NCI-H1436 treated with DMSO at 0.1 percent for 48 hours (cell line): ENCODE measurements around the gene GRHL3.

Source experiments
- DNase-seq: peaks from one replicate; lab custom pipeline; 2025; lab: John Stamatoyannopoulos, UW

GRHL3 gene

GRCh38 chr1:24317956-24318614 lies 1.1 kb upstream of the GRHL3 start:
- no peak for DNase-seq

DNA sequence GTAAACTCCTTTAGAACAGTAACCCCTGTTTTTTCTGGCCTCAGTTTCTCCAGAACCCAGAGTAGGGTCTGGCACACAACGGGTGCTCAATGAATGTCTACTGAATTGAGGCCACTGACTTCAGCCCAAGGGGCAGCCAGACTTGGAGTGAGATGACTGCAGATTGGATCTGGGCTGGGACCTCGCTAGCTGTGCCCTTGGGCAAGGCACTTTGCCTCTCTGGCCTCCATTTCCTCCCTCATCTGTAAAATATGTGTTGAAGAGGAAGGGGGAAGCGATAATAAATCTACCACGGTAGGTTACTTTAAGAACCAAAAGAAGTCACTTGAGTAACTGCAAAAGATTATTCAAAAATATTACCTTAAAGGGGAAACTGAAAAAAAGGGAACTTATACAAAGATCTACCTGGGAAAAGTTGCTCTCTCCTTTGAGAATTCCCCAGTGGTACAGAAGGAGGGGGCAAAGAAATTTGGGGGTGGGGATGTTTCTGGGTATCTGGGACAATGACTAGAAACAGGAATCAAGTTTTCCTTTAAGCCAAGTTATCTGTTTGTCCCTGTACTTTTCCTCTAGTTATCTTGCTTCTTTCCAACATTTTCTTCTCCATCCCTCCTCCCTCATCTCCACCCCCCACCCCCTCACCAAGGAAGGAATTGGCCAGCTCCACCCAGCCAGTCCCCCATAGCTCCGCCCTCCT lies 394 bp upstream of the GRHL3 start:
- no peak for DNase-seq

DNA sequence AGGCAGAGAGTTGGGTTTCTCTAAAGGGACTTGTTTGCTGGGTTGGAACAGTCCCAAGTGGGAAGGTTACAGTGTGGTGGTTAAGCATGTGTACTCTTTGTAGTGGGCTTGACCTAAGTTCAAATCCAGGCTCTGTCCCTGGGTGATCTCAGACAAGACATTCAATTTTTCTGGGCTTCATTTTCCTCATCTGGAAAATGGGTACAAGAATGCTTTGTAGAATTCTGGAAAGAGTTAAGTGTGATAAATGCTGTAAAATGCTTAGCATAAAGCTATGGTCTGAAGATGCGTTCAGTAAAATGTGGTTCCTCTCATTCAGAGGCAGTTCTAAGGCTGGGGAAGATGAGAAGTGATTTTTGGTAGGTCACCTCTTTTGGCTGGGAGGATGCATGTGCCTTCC lies 805 bp downstream of the GRHL3 start:
- no peak for DNase-seq

DNA sequence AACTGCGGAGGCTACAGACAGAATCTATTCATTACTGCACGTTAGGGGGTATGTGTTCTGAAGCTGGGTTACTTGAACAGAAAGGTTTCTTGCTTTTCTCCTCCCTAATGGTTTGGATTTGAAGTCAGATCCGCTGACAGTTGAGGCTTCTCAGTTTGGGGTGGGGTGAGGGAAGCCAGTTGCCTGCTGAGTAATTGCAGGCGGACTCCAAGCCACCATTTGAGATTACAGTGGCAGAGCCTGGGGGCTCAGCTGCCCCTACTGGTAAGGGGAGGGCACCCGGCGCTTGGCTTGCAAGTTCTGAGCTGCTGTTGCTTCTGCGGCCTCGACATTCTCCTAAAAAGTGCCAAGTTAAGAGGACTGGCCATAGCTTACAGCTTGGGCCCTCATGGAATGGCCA lies 2.0 kb downstream of the GRHL3 start:
- DNase-seq, result no peak

- no peak for DNase-seq
Observed at GRCh38 chr1:24321697-24322469, 2.7 kb downstream of the GRHL3 start.

GRCh38 chr1:24322470-24323177 lies 3.5 kb downstream of the GRHL3 start:
- DNase-seq, result no peak

DNA sequence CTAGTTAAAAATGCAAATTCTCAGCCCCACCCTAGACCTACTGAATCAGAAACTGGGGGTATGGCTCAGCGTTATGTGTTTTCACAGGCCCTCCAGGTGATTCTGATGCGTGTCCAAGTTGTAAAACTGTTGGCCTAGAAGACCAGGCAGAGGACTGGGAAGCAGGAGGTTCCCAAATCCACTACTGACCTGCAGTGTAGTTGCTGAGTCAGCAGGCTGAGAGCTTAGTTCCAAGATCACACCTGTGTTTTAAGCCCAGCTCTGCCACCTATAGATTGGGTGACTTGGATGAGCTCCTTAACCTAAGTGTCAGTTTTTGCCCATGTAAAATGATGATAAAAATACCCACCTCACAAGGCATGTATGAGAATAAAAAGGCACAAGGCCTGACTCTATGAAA lies 4.1 kb downstream of the GRHL3 start:
- no peak for DNase-seq

GRCh38 chr1:24324903-24325302 lies 5.7 kb downstream of the GRHL3 start:
- DNase-seq, result no peak

- DNase-seq, result no peak
Observed at GRCh38 chr1:24325587-24326449, 6.7 kb downstream of the GRHL3 start.

GRCh38 chr1:24327486-24327885 lies 8.3 kb downstream of the GRHL3 start:
- no peak for DNase-seq

GRCh38 chr1:24327891-24328290 lies 8.7 kb downstream of the GRHL3 start:
- no peak for DNase-seq

DNA sequence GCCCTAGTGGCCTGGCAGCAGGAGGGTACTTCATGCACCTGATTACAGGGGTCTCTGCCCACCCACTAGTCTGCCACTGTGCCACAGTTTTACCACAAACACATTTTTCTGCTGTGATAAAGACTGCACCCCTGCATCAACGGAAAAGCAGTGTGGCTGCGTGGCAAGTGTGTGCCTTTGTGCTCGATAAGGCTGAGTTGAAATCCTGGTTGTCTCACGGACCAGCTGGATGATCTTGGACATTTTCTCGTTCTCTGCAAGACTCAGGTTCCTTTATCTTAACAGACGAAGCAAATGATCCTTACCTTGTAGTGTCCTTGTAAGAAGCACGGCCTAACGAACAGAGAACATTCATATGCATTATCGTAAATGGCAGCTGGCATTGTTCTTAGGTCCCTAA lies 10.2 kb downstream of the GRHL3 start:
- DNase-seq, result no peak

- no peak for DNase-seq
Observed at GRCh38 chr1:24329797-24330543, 10.8 kb downstream of the GRHL3 start.

DNA sequence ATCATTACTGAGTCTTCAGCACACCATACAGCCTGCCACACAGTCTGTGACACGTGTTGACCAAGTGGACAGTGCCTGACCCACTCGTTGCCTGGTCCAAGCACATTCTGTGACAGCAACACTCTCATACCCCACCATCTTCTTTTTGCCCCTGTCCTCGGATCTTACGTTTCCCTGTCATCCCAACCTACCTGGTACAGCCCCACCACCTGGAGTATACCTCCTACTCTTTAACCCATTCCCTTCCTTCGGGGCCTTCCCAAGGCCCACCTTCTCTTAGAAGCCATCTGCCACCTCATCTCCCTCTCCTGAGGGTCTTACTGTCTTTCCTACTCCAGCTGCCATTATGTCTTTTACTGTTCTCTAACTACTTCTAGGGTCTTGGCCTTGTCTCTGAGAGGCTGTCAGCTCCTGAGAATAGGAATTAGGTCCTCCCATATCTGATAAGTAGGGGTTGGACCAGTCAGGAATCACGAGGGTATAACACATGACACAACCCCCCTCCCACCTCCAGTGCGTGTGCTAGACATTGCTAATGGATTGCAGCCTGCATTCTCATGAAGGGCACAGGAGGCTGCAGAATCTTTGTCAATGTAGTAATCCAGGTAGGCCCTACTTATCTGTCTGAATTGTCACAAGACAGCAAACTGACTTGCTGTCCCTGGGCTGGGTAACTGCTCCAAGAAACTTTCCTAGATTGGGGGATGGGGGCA lies 13.0 kb downstream of the GRHL3 start:
- no peak for DNase-seq

- DNase-seq, result no peak
Observed at GRCh38 chr1:24336075-24336474, 16.9 kb downstream of the GRHL3 start.

DNA sequence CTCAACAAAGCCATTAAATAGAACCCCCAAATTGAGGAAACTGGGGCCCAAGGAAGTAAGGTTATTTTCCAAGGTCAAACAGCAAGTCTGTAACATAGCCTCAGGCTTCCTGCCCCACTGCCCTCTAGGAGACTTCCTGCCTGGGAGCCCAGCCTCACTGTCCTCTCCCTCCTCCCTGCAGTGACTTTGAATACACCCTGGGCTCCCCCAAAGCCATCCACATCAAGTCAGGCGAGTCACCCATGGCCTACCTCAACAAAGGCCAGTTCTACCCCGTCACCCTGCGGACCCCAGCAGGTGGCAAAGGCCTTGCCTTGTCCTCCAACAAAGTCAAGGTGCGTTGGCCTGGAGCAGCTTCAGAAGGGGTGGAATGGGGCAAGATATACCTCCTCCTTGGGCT lies 18.3 kb downstream of the GRHL3 start:
- DNase-seq, result no peak

- DNase-seq, result no peak
Observed at GRCh38 chr1:24338447-24338846, 19.3 kb downstream of the GRHL3 start.

- DNase-seq, result no peak
Observed at GRCh38 chr1:24339996-24340395, 20.8 kb downstream of the GRHL3 start.

DNA sequence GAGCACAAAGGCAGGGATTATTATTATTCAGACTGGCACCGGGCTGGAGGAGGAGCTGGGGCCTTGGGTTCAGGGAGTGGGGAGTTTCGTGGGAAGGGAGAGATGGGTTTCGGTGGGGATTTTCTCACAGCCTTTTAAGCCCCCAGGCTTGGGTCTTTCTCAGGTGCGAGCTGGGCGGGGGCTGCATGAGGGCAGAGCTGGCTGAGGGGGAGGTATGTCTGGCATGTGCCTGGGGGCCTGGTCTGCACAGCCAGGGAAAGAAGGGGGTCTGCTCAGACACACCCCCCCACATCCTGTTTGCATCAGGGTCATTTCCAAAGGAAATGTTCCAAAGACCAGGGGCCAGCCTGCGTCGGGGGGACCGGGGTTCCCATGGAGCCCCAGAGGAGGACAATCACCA lies 21.6 kb downstream of the GRHL3 start:
- DNase-seq, result no peak

DNA sequence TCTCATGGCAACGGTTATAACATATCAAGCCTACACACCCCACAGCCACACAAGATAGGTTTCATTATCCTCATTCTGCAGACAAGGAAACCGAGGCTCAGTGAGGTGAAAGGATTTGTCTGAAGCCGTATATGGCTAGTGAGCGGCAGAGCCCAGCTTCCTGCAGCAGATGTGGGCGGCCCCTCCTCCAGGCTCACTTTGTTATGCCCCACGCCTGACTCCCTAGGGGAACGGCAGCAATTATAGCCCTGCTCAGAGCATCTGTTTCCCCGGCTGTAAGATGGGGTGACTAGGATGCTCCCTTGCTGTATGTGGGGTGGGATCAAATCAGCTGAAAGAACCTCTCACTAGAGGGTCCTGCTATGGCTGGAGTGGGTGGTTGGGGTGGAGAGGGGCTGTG lies 22.1 kb downstream of the GRHL3 start:
- peak; percentile 62 for DNase-seq
